HAP-1 (cell line): ENCODE data around the gene C1orf94.

Source experiments
- DNase-seq, 2 experiments: peaks; one replicate each; pipeline ENCODE4 v3.0.0-alpha.2; 2016 to 2020; ENCODE audit warnings: low spot score in 2 of 2
- H3K27me3 ChIP-seq: fragments of 250-450 bp; sonication (Bioruptor Pico); 2 replicates; pipeline ENCODE4 v1.5.1; 2020; ENCODE audit warnings: low read depth, mild to moderate bottlenecking, moderate library complexity
- H3K36me3 ChIP-seq: fragments of 250-450 bp; sonication (Bioruptor Pico); replicated peaks from 2 replicates; pipeline ENCODE4 v1.5.1; 2020; ENCODE audit warnings: mild to moderate bottlenecking
- H3K4me1 ChIP-seq: fragments of 250-450 bp; sonication (Bioruptor Pico); 2 replicates; pipeline ENCODE4 v1.5.1; 2020; ENCODE audit warnings: mild to moderate bottlenecking
- H3K4me3 ChIP-seq: fragments of 250-450 bp; sonication (Bioruptor Pico); 2 replicates; pipeline ENCODE4 v1.5.1; 2020; ENCODE audit warnings: mild to moderate bottlenecking, moderate library complexity
- H3K9me3 ChIP-seq: fragments of 250-450 bp; sonication (Bioruptor Pico); 2 replicates; pipeline ENCODE4 v1.5.1; 2020; ENCODE audit warnings: mild to moderate bottlenecking, moderate library complexity
- in situ Hi-C: fragments of 300-500 bp; cut with MboI; formaldehyde crosslinking; loops from 3 replicates; pipeline ENCODE4 v1.14.3; 2020; ENCODE audit warnings: low sequenced_read_pairs, inconsistent platforms, mixed read lengths

The C1orf94 gene

DNA sequence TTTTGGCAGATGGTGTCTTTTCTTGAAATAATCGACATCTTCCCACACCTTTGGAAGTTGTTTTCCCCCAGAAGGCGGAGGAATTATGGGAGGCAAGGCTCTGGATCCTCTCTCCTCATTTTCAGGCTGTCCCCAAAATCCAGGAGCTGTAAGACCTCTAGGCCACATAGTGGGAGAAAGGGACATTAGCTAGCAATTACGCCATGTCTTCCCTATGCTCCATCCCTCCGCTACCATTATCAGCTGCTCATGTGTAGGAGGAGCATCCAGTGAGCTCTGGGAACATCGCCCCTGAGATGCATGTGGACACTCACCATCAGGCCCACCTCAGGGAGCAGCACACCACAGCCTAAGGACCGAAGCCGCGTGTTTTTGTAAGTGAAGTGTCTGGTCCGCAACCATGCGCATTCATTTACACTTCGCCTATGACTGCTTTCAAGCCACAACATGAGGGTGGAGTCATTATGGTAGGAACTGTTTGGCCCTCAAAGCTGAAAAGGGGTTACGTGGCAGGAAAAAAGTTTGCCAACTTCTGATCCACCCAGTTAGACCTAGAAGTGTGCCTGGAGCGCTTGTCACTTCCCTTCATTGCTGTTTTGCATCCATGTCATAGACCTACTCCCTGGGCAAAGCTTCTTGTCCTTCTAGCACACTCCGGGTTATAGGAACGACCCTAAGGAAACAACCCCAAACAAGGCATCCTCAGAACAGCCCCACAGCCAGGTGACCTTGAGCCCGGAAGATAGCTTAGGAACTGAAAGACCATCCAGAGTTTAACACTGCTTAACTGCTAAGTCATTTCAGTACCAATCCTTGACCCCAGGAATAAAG is 85.5 kb downstream of the C1orf94 start:
- Histone ChIP-seq H3K27me3 (no peaks in the 10 kb centered on the region), H3K4me3 (no peak overlapping the region), H3K9me3 (no peaks in the 10 kb centered on the region), H3K4me1 (no peaks in the 10 kb centered on the region), H3K36me3 (no peaks in the 10 kb centered on the region)
- no peak for DNase-seq
- in situ Hi-C loops, result no loop called here

DNA sequence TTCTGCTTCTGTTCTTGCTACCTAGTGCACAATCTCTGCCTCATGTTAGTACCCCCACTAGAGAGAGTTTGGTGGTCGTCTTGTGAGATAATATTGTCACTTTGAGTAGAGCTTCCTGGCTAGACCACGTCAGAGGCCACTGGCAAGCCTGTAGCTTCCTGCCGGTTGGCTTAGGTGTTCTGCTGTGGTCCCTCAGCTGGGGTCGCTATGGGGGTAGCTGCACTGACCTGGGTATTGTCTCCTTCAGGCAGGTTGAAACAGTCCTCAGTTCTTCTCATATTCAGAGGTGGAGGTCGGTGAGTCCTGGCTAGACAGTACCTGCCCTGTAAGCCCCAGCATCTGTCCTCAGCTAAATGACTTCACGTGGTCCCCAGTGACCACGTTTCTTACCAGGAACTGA is 86.2 kb downstream of the C1orf94 start:
- Histone ChIP-seq H3K36me3 (no peaks in the 10 kb centered on the region), H3K27me3 (no peaks in the 10 kb centered on the region), H3K9me3 (no peaks in the 10 kb centered on the region), H3K4me1 (no peaks in the 10 kb centered on the region), H3K4me3 (no peak overlapping the region)
- in situ Hi-C loops, result no loop called here
- DNase-seq, result no peak

- no peak for DNase-seq
- Histone ChIP-seq H3K27me3 (no peaks in the 10 kb centered on the region), H3K36me3 (no peaks in the 10 kb centered on the region), H3K9me3 (no peaks in the 10 kb centered on the region), H3K4me1 (no peaks in the 10 kb centered on the region), H3K4me3 (no peak overlapping the region)
- in situ Hi-C loops, result no loop called here
These were observed 86.7 kb downstream of the C1orf94 start for GRCh38 chr1:34263406-34263805.

- H3K36me3 ChIP-seq, result no peaks in the 10 kb centered on the region
- H3K27me3 ChIP-seq, result no peaks in the 10 kb centered on the region
- no peak overlapping the region for H3K4me3 ChIP-seq
- in situ Hi-C loops, result no loop called here
- H3K4me1 ChIP-seq, result no peaks in the 10 kb centered on the region
- no peaks in the 10 kb centered on the region for H3K9me3 ChIP-seq
- no peak for DNase-seq
These were observed 88.7 kb downstream of the C1orf94 start for GRCh38 chr1:34265396-34265795.

- in situ Hi-C loops, result no loop called here
- Histone ChIP-seq H3K4me3 (no peak overlapping the region), H3K27me3 (no peaks in the 10 kb centered on the region), H3K4me1 (no peaks in the 10 kb centered on the region), H3K9me3 (no peaks in the 10 kb centered on the region), H3K36me3 (no peaks in the 10 kb centered on the region)
- no peak for DNase-seq
These were observed 89.6 kb downstream of the C1orf94 start for GRCh38 chr1:34266127-34266951.

GRCh38 chr1:34267326-34267725 is 90.6 kb downstream of the C1orf94 start:
- no peak for DNase-seq
- Histone ChIP-seq H3K9me3 (no peaks in the 10 kb centered on the region), H3K27me3 (no peaks in the 10 kb centered on the region), H3K36me3 (no peaks in the 10 kb centered on the region), H3K4me3 (no peak overlapping the region), H3K4me1 (no peaks in the 10 kb centered on the region)
- in situ Hi-C loops, result no loop called here

DNA sequence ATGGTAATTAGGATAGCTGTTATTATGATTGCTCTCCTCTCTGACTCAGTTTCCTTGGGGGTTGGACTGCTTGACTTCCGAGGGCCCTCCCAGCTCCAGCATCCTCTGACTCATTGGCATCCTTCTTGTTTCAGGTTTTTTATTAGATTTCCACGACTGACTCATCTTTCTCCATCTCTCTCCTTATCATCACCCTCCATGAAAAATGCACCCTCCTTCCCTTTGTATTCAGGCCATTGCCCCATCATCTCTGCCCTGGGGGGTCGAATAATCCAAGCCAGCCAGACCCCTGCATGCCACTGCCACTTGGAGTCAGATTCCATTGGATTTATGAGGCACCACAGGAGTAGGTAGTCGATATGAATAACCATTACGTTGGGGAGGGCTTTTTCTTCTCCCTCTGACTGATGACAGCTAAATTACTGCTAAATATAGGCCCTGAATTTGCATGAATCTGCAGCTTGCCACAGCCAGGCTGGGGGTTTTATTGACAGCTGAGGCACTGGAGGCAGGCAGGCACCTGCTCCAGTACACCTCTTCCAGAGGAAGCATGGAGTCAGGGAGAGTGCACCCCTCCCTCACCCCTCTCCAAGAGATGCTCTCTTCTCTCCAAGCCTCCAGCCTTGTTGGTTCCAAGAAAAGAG is 91.7 kb downstream of the C1orf94 start:
- in situ Hi-C loops, result no loop called here
- H3K9me3 ChIP-seq, result no peaks in the 10 kb centered on the region
- H3K36me3 ChIP-seq, result no peaks in the 10 kb centered on the region
- H3K4me1 ChIP-seq, result no peaks in the 10 kb centered on the region
- no peak overlapping the region for H3K4me3 ChIP-seq
- no peaks in the 10 kb centered on the region for H3K27me3 ChIP-seq
- DNase-seq, result no peak
